Memory B cell (primary cell): ENCODE measurements around the gene RNU7-1.
A peak's percentile ranks its signal among the peaks of the same experiment; 100 is the strongest.
"Not testable (repeated sequence)": the region's sequence is repeated elsewhere in the genome, so short reads cannot be mapped to it uniquely, and the experiment has no call there.

Experiments used
- ATAC-seq: fragments of 150-1000 bp; cut with Tn5 transposase; 2 replicates; pipeline ENCODE4 v1.10.0; 2021; ENCODE audit warnings: low read depth, mild to moderate bottlenecking, moderate library complexity
- DNase-seq, 2 donors: peaks; one replicate each; pipeline ENCODE4 v3.0.0; 2022; ENCODE audit warnings: low spot score in 2 of 2
- H3K27ac Mint-ChIP-seq: one replicate; pipeline ENCODE4 v1.8.0; 2022; ENCODE audit warnings: mild to moderate bottlenecking, moderate library complexity, mixed read lengths
- H3K27me3 Mint-ChIP-seq: one replicate; pipeline ENCODE4 v1.8.0; 2022; ENCODE audit warnings: mixed read lengths
- H3K36me3 Mint-ChIP-seq: one replicate; pipeline ENCODE4 v1.8.0; 2022; ENCODE audit warnings: mild to moderate bottlenecking, mixed read lengths
- H3K4me1 Mint-ChIP-seq: one replicate; pipeline ENCODE4 v1.8.0; 2022; ENCODE audit warnings: mixed read lengths
- H3K4me3 Mint-ChIP-seq: one replicate; pipeline ENCODE4 v1.8.0; 2022; ENCODE audit warnings: mild to moderate bottlenecking, moderate library complexity, mixed read lengths
- H3K9me3 Mint-ChIP-seq: one replicate; pipeline ENCODE4 v1.8.0; 2022; ENCODE audit warnings: mixed read lengths

RNU7-1 gene

GRCh38 chr12:6943722-6944380 lies at the start of gene RNU7-1, which contains the start of gene C12orf57:
RNU7-1 (plus strand) TSS chr12:6943816.
C12orf57 (plus strand) TSS chr12:6944022; CDS start chr12:6944122, 100 bp downstream.
- Mint-ChIP-seq H3K4me3 (peak within 1 kb of the TSS; percentile 95), H3K27ac (peak within 1 kb of the TSS; percentile 100), H3K36me3 (peaks cover 4% of the 10 kb centered on the region), H3K4me1 (peaks cover 39% of the 10 kb centered on the region), H3K9me3 (no peaks in the 10 kb centered on the region), H3K27me3 (no peaks in the 10 kb centered on the region)
- ATAC-seq (peak; percentile 61), DNase-seq (peak; percentile 63 to 79)

GRCh38 chr12:6894321-6894720 lies 49.3 kb upstream of the RNU7-1 start:
- no peak for ATAC-seq
- peaks cover 3% of the 10 kb centered on the region for H3K4me1 Mint-ChIP-seq
- DNase-seq, result no peak
- H3K27me3 Mint-ChIP-seq, result no peaks in the 10 kb centered on the region
- no peak overlapping the region for H3K27ac Mint-ChIP-seq
- H3K36me3 Mint-ChIP-seq, result no peaks in the 10 kb centered on the region
- H3K4me3 Mint-ChIP-seq, result no peak overlapping the region
- H3K9me3 Mint-ChIP-seq, result no peaks in the 10 kb centered on the region

- Mint-ChIP-seq H3K4me1 (peaks cover 4% of the 10 kb centered on the region), H3K27ac (no peak overlapping the region), H3K9me3 (no peaks in the 10 kb centered on the region), H3K4me3 (no peak overlapping the region), H3K36me3 (no peaks in the 10 kb centered on the region), H3K27me3 (no peaks in the 10 kb centered on the region)
- DNase-seq (no peak), ATAC-seq (no peak)
These were observed 46.7 kb upstream of the RNU7-1 start for GRCh38 chr12:6896846-6897435.

- Mint-ChIP-seq H3K27me3 (no peaks in the 10 kb centered on the region), H3K27ac (no peak overlapping the region), H3K36me3 (no peaks in the 10 kb centered on the region), H3K4me1 (peaks cover 9% of the 10 kb centered on the region), H3K4me3 (no peak overlapping the region), H3K9me3 (no peaks in the 10 kb centered on the region)
- ATAC-seq (no peak), DNase-seq (no peak)
These were observed 44.2 kb upstream of the RNU7-1 start for GRCh38 chr12:6899427-6899826.

GRCh38 chr12:6899837-6900519 lies 43.6 kb upstream of the RNU7-1 start:
- ATAC-seq (no peak), DNase-seq (no peak)
- no peak overlapping the region for H3K4me3 Mint-ChIP-seq
- no peaks in the 10 kb centered on the region for H3K27me3 Mint-ChIP-seq
- H3K9me3 Mint-ChIP-seq, result no peaks in the 10 kb centered on the region
- H3K36me3 Mint-ChIP-seq, result no peaks in the 10 kb centered on the region
- H3K27ac Mint-ChIP-seq, result no peak overlapping the region
- peaks cover 9% of the 10 kb centered on the region for H3K4me1 Mint-ChIP-seq

GRCh38 chr12:6902448-6902847 lies 41.2 kb upstream of the RNU7-1 start:
- H3K9me3 Mint-ChIP-seq, result no peaks in the 10 kb centered on the region
- ATAC-seq (no peak), DNase-seq (no peak)
- no peaks in the 10 kb centered on the region for H3K27me3 Mint-ChIP-seq
- H3K4me1 Mint-ChIP-seq, result peaks cover 9% of the 10 kb centered on the region
- peaks cover 1% of the 10 kb centered on the region for H3K36me3 Mint-ChIP-seq
- no peak overlapping the region for H3K27ac Mint-ChIP-seq
- no peak overlapping the region for H3K4me3 Mint-ChIP-seq

- no peak for ATAC-seq
- H3K27me3 Mint-ChIP-seq, result no peaks in the 10 kb centered on the region
- H3K4me1 Mint-ChIP-seq, result peaks cover 9% of the 10 kb centered on the region
- H3K36me3 Mint-ChIP-seq, result peaks cover 1% of the 10 kb centered on the region
- H3K27ac Mint-ChIP-seq, result no peak overlapping the region
- DNase-seq, result no peak
- H3K9me3 Mint-ChIP-seq, result no peaks in the 10 kb centered on the region
- no peak overlapping the region for H3K4me3 Mint-ChIP-seq
These were observed 39.9 kb upstream of the RNU7-1 start for GRCh38 chr12:6903722-6904121.

GRCh38 chr12:6904280-6905276 lies 39.0 kb upstream of the RNU7-1 start, which contains the start of gene LRRC23:
LRRC23 (plus strand) TSS chr12:6904822; CDS start chr12:6905634, 812 bp downstream.
- peak; percentile 95 for ATAC-seq
- no peak within 1 kb of the TSS for H3K27ac Mint-ChIP-seq

GRCh38 chr12:6905414-6906040 lies 38.1 kb upstream of the RNU7-1 start:
- Mint-ChIP-seq H3K9me3 (no peaks in the 10 kb centered on the region), H3K36me3 (peaks cover 1% of the 10 kb centered on the region), H3K4me1 (peaks cover 5% of the 10 kb centered on the region), H3K4me3 (no peak overlapping the region), H3K27ac (no peak overlapping the region), H3K27me3 (no peaks in the 10 kb centered on the region)
- no peak for DNase-seq
- no peak for ATAC-seq

More at GRCh38 chr12:6904280-6905276, 39.0 kb upstream of the RNU7-1 start, which contains the start of gene LRRC23:
- Mint-ChIP-seq H3K4me1 (peaks cover 6% of the 10 kb centered on the region), H3K36me3 (peaks cover 1% of the 10 kb centered on the region), H3K27me3 (no peaks in the 10 kb centered on the region), H3K9me3 (no peaks in the 10 kb centered on the region), H3K4me3 (no peak within 1 kb of the TSS)
- peak; percentile 89 to 96 for DNase-seq

GRCh38 chr12:6908141-6908540 lies 35.5 kb upstream of the RNU7-1 start:
- H3K36me3 Mint-ChIP-seq, H3K27me3 Mint-ChIP-seq, H3K27ac Mint-ChIP-seq, ATAC-seq, DNase-seq, H3K4me3 Mint-ChIP-seq, H3K9me3 Mint-ChIP-seq: not testable (repeated sequence)
- H3K4me1 Mint-ChIP-seq, result peaks cover 11% of the 10 kb centered on the region

GRCh38 chr12:6909421-6910145 lies 34.0 kb upstream of the RNU7-1 start:
- H3K27me3 Mint-ChIP-seq, result no peaks in the 10 kb centered on the region
- H3K9me3 Mint-ChIP-seq, result no peaks in the 10 kb centered on the region
- no peak overlapping the region for H3K27ac Mint-ChIP-seq
- H3K4me1 Mint-ChIP-seq, result peaks cover 11% of the 10 kb centered on the region
- peaks cover 1% of the 10 kb centered on the region for H3K36me3 Mint-ChIP-seq
- H3K4me3 Mint-ChIP-seq, result no peak overlapping the region
- DNase-seq (no peak), ATAC-seq (no peak)

GRCh38 chr12:6912164-6912935 lies 31.3 kb upstream of the RNU7-1 start:
- H3K9me3 Mint-ChIP-seq, result no peaks in the 10 kb centered on the region
- H3K27me3 Mint-ChIP-seq, result no peaks in the 10 kb centered on the region
- H3K4me1 Mint-ChIP-seq, result peaks cover 25% of the 10 kb centered on the region
- peaks cover 7% of the 10 kb centered on the region for H3K36me3 Mint-ChIP-seq
- peak overlapping the region; percentile 25 for H3K27ac Mint-ChIP-seq
- ATAC-seq (no peak), DNase-seq (no peak)
- H3K4me3 Mint-ChIP-seq, result peak overlapping the region; percentile 47
